ENCODE measurements around the gene CATSPER1. TPM values are rescaled to one million over a fixed set of nuclear protein-coding genes. Genes with fewer than 3 reads are reported as not detected.

Gene CATSPER1
- total and polyA plus RNA-seq, 2 experiments from 2014 or later: not detected

DNA sequence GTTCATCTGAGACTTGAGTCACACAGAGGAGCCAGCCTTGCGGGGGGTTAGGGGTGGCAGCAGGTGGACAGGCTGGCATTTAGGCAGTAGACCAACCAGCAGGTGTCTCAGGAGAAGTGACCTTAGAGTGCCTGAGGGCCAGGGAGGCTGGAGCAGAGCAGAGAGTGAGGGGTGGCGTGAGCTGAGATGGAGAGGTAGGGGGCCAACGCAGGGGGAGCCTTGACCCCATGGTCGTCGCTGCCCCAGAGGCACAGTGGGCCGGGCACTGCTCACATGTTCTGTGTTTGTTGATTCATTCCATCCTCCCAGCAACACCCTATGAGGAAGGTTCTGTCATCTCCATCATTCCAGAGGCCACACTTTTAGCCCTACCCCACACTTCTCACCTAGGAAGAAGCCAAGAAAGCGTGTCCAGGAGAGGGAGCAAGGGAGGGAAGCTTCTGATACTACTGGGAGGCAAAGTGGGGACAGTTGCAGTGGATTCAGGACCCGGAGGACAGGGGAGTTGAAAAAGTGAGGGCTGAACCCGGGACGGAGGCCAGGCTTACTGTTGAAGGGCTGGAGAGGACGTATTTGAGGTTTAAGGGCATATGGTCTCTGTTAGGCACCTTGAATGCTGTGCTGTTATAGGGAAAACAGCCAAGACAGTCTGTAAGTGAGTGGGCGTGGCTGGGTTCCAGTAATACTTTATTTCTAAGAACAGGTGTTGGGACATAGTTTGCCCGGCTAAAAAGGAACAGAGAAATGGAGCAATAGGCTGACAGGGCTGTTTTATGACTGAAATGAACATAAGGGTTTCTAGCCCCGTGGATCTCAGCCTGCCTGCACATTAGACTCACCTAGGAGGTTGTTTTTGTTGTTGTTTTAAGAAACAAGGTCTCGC lies 57.4 kb downstream of the CATSPER1 start (continued):
- TF ChIP-seq, protein P1, sequence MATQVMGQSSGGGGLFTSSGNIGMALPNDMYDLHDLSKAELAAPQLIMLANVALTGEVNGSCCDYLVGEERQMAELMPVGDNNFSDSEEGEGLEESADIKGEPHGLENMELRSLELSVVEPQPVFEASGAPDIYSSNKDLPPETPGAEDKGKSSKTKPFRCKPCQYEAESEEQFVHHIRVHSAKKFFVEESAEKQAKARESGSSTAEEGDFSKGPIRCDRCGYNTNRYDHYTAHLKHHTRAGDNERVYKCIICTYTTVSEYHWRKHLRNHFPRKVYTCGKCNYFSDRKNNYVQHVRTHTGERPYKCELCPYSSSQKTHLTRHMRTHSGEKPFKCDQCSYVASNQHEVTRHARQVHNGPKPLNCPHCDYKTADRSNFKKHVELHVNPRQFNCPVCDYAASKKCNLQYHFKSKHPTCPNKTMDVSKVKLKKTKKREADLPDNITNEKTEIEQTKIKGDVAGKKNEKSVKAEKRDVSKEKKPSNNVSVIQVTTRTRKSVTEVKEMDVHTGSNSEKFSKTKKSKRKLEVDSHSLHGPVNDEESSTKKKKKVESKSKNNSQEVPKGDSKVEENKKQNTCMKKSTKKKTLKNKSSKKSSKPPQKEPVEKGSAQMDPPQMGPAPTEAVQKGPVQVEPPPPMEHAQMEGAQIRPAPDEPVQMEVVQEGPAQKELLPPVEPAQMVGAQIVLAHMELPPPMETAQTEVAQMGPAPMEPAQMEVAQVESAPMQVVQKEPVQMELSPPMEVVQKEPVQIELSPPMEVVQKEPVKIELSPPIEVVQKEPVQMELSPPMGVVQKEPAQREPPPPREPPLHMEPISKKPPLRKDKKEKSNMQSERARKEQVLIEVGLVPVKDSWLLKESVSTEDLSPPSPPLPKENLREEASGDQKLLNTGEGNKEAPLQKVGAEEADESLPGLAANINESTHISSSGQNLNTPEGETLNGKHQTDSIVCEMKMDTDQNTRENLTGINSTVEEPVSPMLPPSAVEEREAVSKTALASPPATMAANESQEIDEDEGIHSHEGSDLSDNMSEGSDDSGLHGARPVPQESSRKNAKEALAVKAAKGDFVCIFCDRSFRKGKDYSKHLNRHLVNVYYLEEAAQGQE (IDR thresholded peaks at IDR 0.05; ENCODE audit: unreplicated experiment): no peak
- TF ChIP-seq CREB1 (CRISPR knock-in tag; IDR thresholded peaks at IDR 0.05; ENCODE audit: low read depth) (no peak), ZNF114 (CRISPR knock-in tag; IDR thresholded peaks at IDR 0.05) (no peak), JUNB (IDR thresholded peaks at IDR 0.05; ENCODE audit: unreplicated experiment) (no peak), EZH2 (IDR thresholded peaks at IDR 0.05; ENCODE audit: low read depth, unreplicated experiment) (no peak), POLR2AphosphoS5 (IDR thresholded peaks at IDR 0.05; ENCODE audit: low read depth) (no peak), EZH2phosphoT487 (IDR thresholded peaks at IDR 0.05; ENCODE audit: unreplicated experiment) (no peak), NANOG (IDR thresholded peaks at IDR 0.05; ENCODE audit: borderline replicate concordance) (no peak)
- TF ChIP-seq, protein P2, sequence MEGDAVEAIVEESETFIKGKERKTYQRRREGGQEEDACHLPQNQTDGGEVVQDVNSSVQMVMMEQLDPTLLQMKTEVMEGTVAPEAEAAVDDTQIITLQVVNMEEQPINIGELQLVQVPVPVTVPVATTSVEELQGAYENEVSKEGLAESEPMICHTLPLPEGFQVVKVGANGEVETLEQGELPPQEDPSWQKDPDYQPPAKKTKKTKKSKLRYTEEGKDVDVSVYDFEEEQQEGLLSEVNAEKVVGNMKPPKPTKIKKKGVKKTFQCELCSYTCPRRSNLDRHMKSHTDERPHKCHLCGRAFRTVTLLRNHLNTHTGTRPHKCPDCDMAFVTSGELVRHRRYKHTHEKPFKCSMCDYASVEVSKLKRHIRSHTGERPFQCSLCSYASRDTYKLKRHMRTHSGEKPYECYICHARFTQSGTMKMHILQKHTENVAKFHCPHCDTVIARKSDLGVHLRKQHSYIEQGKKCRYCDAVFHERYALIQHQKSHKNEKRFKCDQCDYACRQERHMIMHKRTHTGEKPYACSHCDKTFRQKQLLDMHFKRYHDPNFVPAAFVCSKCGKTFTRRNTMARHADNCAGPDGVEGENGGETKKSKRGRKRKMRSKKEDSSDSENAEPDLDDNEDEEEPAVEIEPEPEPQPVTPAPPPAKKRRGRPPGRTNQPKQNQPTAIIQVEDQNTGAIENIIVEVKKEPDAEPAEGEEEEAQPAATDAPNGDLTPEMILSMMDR (conservative IDR thresholded peaks at IDR 0.05; ENCODE audit: low read depth in 2 of 2): no peak

DNA sequence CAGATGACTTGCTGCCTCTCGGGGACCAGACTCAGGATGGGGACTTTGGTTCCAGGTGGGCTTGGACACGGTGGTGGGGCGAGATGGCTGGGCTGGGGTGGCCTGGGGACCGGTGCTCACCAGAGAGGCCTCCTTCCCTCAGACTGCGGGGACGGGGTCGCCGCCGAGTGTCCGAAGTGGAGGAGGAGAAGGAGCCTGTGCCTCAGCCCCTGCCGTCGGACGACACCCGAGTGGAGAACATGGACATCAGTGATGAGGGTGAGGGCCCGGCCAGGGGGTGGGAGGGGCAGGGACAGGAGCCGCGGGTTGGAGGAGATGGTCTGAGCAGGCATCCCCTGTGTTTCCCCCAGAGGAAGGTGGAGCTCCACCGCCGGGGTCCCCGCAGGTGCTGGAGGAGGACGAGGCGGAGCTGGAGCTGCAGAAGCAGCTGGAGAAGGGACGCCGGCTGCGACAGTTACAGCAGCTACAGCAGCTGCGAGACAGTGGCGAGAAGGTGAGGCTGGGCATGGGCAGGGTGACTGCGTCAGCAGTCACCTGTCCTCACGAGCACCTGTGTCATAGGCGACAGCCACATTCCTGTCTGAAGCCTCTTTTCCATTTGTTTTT lies 58.8 kb downstream of the CATSPER1 start:
- Histone ChIP-seq H3K4me1 (ENCODE audit: insufficient read depth) (peaks cover 5% of the 10 kb centered on the region), H3K27me3 (ENCODE audit: insufficient read depth) (no peaks in the 10 kb centered on the region), H3K36me3 (ENCODE audit: insufficient read depth) (no peaks in the 10 kb centered on the region; the same call in 1 of the 2 replicates), H3F3A (replicated peaks; ENCODE audit: low read depth) (no peaks in the 10 kb centered on the region; the same call in 1 of the 2 replicates), H4K20me1 (replicated peaks; ENCODE audit: insufficient read depth) (peaks cover 9% of the 10 kb centered on the region), H3K79me2 (replicated peaks; ENCODE audit: insufficient read depth) (peaks cover 22% of the 10 kb centered on the region), H3K9me2 (ENCODE audit: insufficient read depth) (no peaks in the 10 kb centered on the region), H2AFZ (no peak overlapping the region), H3K4me3 (no peak overlapping the region), H3K4me2 (no peak overlapping the region), H3K27ac (ENCODE audit: low read depth) (no peak overlapping the region)
- DNase-seq (ENCODE audit: low spot score) (no peak), ATAC-seq (no peak)
- peaks cover 7% of the 10 kb centered on the region; the same call in 2 of the 3 replicates for H3K9me3 Mint-ChIP-seq
- no peak overlapping the region for H3K4me3 Mint-ChIP-seq
- H3K27me3 Mint-ChIP-seq (ENCODE audit: insufficient read depth, low read depth, poor library complexity): peaks cover 16% of the 10 kb centered on the region
- no peak overlapping the region for H3K27ac Mint-ChIP-seq
- peaks cover 13% of the 10 kb centered on the region for H3K4me1 Mint-ChIP-seq
- peaks cover 74% of the 10 kb centered on the region for H3K36me3 Mint-ChIP-seq (ENCODE audit: low read depth)
- TF ChIP-seq, protein P3, sequence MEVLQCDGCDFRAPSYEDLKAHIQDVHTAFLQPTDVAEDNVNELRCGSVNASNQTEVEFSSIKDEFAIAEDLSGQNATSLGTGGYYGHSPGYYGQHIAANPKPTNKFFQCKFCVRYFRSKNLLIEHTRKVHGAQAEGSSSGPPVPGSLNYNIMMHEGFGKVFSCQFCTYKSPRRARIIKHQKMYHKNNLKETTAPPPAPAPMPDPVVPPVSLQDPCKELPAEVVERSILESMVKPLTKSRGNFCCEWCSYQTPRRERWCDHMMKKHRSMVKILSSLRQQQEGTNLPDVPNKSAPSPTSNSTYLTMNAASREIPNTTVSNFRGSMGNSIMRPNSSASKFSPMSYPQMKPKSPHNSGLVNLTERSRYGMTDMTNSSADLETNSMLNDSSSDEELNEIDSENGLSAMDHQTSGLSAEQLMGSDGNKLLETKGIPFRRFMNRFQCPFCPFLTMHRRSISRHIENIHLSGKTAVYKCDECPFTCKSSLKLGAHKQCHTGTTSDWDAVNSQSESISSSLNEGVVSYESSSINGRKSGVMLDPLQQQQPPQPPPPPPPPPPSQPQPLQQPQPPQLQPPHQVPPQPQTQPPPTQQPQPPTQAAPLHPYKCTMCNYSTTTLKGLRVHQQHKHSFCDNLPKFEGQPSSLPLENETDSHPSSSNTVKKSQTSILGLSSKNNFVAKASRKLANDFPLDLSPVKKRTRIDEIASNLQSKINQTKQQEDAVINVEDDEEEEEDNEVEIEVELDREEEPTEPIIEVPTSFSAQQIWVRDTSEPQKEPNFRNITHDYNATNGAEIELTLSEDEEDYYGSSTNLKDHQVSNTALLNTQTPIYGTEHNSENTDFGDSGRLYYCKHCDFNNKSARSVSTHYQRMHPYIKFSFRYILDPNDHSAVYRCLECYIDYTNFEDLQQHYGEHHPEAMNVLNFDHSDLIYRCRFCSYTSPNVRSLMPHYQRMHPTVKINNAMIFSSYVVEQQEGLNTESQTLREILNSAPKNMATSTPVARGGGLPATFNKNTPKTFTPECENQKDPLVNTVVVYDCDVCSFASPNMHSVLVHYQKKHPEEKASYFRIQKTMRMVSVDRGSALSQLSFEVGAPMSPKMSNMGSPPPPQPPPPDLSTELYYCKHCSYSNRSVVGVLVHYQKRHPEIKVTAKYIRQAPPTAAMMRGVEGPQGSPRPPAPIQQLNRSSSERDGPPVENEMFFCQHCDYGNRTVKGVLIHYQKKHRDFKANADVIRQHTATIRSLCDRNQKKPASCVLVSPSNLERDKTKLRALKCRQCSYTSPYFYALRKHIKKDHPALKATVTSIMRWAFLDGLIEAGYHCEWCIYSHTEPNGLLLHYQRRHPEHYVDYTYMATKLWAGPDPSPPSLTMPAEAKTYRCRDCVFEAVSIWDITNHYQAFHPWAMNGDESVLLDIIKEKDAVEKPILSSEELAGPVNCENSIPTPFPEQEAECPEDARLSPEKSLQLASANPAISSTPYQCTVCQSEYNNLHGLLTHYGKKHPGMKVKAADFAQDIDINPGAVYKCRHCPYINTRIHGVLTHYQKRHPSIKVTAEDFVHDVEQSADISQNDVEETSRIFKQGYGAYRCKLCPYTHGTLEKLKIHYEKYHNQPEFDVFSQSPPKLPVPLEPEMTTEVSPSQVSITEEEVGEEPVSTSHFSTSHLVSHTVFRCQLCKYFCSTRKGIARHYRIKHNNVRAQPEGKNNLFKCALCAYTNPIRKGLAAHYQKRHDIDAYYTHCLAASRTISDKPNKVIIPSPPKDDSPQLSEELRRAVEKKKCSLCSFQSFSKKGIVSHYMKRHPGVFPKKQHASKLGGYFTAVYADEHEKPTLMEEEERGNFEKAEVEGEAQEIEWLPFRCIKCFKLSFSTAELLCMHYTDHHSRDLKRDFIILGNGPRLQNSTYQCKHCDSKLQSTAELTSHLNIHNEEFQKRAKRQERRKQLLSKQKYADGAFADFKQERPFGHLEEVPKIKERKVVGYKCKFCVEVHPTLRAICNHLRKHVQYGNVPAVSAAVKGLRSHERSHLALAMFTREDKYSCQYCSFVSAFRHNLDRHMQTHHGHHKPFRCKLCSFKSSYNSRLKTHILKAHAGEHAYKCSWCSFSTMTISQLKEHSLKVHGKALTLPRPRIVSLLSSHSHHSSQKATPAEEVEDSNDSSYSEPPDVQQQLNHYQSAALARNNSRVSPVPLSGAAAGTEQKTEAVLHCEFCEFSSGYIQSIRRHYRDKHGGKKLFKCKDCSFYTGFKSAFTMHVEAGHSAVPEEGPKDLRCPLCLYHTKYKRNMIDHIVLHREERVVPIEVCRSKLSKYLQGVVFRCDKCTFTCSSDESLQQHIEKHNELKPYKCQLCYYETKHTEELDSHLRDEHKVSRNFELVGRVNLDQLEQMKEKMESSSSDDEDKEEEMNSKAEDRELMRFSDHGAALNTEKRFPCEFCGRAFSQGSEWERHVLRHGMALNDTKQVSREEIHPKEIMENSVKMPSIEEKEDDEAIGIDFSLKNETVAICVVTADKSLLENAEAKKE (CRISPR knock-in tag; IDR thresholded peaks at IDR 0.05): no peak
- no peak for TF ChIP-seq ZNF114 (CRISPR knock-in tag; IDR thresholded peaks at IDR 0.05)
- TF ChIP-seq JUNB (IDR thresholded peaks at IDR 0.05; ENCODE audit: unreplicated experiment): no peak
